ENCODE data around the gene MAP2K1.

Gene MAP2K1

GRCh38 chr15:66472176-66472999 is 85.7 kb downstream of the MAP2K1 start:
- H2AK5ac ChIP-seq (ENCODE audit: low read length, severe bottlenecking): peak overlapping the region; percentile 57
- no peaks in the 10 kb centered on the region for H3K27me3 ChIP-seq (ENCODE audit: control insufficient read depth in 1 of 2, insufficient read depth in 1 of 2, low read length in 2 of 2)
- H3K9ac ChIP-seq (ENCODE audit: low read length): peak overlapping the region; percentile 9
- H2BK15ac ChIP-seq (ENCODE audit: low read depth, poor library complexity, severe bottlenecking): no peak overlapping the region
- WGBS: 28% methylated on average over 4 of the region's 8 CpGs
- H2BK12ac ChIP-seq (ENCODE audit: low read length in 2 of 2): no peak overlapping the region
- peak overlapping the region in 1 of 2 experiments; percentile 25 for H3K4me3 ChIP-seq (ENCODE audit: insufficient read depth in 1 of 2, low read depth in 1 of 2, low read length in 2 of 2)
- H3K79me1 ChIP-seq (replicated peaks; ENCODE audit: low read length, poor library complexity, severe bottlenecking): peaks cover 23% of the 10 kb centered on the region
- peak; percentile 50 for DNase-seq
- peak overlapping the region; percentile 40 for H3K27ac ChIP-seq (ENCODE audit: low read length, poor library complexity, severe bottlenecking)
- no peak overlapping the region for H2BK5ac ChIP-seq (ENCODE audit: low read depth, low read length, poor library complexity, severe bottlenecking)
- no peak overlapping the region for H3K4ac ChIP-seq (ENCODE audit: low read depth in 1 of 2, low read length in 2 of 2)
- H4K91ac ChIP-seq (ENCODE audit: low read length): no peak overlapping the region
- H3K14ac ChIP-seq (ENCODE audit: low read length in 2 of 2): no peak overlapping the region
- peaks cover 0 to 6% of the 10 kb centered on the region in 2 experiments for H3K36me3 ChIP-seq (ENCODE audit: control insufficient read depth in 1 of 2, insufficient read depth in 2 of 2, low read depth in 1 of 2, low read length in 2 of 2)
- H3K4me2 ChIP-seq (ENCODE audit: low read length, poor library complexity, severe bottlenecking): no peak overlapping the region
- H2AFZ ChIP-seq (ENCODE audit: low read depth, low read length): no peak overlapping the region
- H3K9me3 ChIP-seq (ENCODE audit: control insufficient read depth, low read length): no peaks in the 10 kb centered on the region
- no peak overlapping the region for H3K18ac ChIP-seq (ENCODE audit: low read depth in 1 of 2, low read length in 2 of 2)
- no peak overlapping the region for H3K23ac ChIP-seq (ENCODE audit: low read length in 2 of 2)
- peak overlapping the region; percentile 16 for H4K8ac ChIP-seq (ENCODE audit: low read length)
- H3K4me1 ChIP-seq (ENCODE audit: control insufficient read depth, insufficient read depth, low read depth, low read length): peaks cover 7% of the 10 kb centered on the region
- no peak overlapping the region for H2BK120ac ChIP-seq (ENCODE audit: low read depth, low read length)

- Histone ChIP-seq H2BK120ac (ENCODE audit: low read depth, low read length) (no peak overlapping the region), H3K18ac (ENCODE audit: low read depth in 1 of 2, low read length in 2 of 2) (no peak overlapping the region), H3K27ac (ENCODE audit: low read length, poor library complexity, severe bottlenecking) (no peak overlapping the region), H3K9me3 (ENCODE audit: control insufficient read depth, low read length) (no peaks in the 10 kb centered on the region), H2BK12ac (ENCODE audit: low read length in 2 of 2) (no peak overlapping the region), H2BK15ac (ENCODE audit: low read depth, poor library complexity, severe bottlenecking) (no peak overlapping the region), H3K9ac (ENCODE audit: low read length) (no peak overlapping the region), H2AK5ac (ENCODE audit: low read length, severe bottlenecking) (peak overlapping the region; percentile 65), H3K4me2 (ENCODE audit: low read length, poor library complexity, severe bottlenecking) (no peak overlapping the region), H3K27me3 (ENCODE audit: control insufficient read depth in 1 of 2, insufficient read depth in 1 of 2, low read length in 2 of 2) (no peaks in the 10 kb centered on the region), H3K14ac (ENCODE audit: low read length in 2 of 2) (no peak overlapping the region), H3K36me3 (ENCODE audit: control insufficient read depth in 1 of 2, insufficient read depth in 2 of 2, low read depth in 1 of 2, low read length in 2 of 2) (peaks cover 6% of the 10 kb centered on the region in 2 experiments), H3K4me3 (ENCODE audit: insufficient read depth in 1 of 2, low read depth in 1 of 2, low read length in 2 of 2) (no peak overlapping the region), H3K4ac (ENCODE audit: low read depth in 1 of 2, low read length in 2 of 2) (no peak overlapping the region), H4K91ac (ENCODE audit: low read length) (no peak overlapping the region), H3K23ac (ENCODE audit: low read length in 2 of 2) (no peak overlapping the region), H4K8ac (ENCODE audit: low read length) (no peak overlapping the region), H2AFZ (ENCODE audit: low read depth, low read length) (no peak overlapping the region), H3K79me1 (replicated peaks; ENCODE audit: low read length, poor library complexity, severe bottlenecking) (peaks cover 32% of the 10 kb centered on the region), H2BK5ac (ENCODE audit: low read depth, low read length, poor library complexity, severe bottlenecking) (no peak overlapping the region), H3K4me1 (ENCODE audit: control insufficient read depth, insufficient read depth, low read depth, low read length) (peaks cover 7% of the 10 kb centered on the region)
- WGBS: 39% methylated on average over 2 of the region's 2 CpGs
- DNase-seq: no peak
Measured at GRCh38 chr15:66474135-66474534, 87.4 kb downstream of the MAP2K1 start.

- no peak overlapping the region for H3K4me3 ChIP-seq (ENCODE audit: insufficient read depth in 1 of 2, low read depth in 1 of 2, low read length in 2 of 2)
- no peaks in the 10 kb centered on the region for H3K9me3 ChIP-seq (ENCODE audit: control insufficient read depth, low read length)
- peaks cover 6% of the 10 kb centered on the region in 2 experiments for H3K36me3 ChIP-seq (ENCODE audit: control insufficient read depth in 1 of 2, insufficient read depth in 2 of 2, low read depth in 1 of 2, low read length in 2 of 2)
- no peak overlapping the region for H2BK15ac ChIP-seq (ENCODE audit: low read depth, poor library complexity, severe bottlenecking)
- no peak overlapping the region for H3K9ac ChIP-seq (ENCODE audit: low read length)
- H2AK5ac ChIP-seq (ENCODE audit: low read length, severe bottlenecking): no peak overlapping the region
- no peak overlapping the region for H2BK120ac ChIP-seq (ENCODE audit: low read depth, low read length)
- no peak overlapping the region for H3K14ac ChIP-seq (ENCODE audit: low read length in 2 of 2)
- no peak overlapping the region for H4K8ac ChIP-seq (ENCODE audit: low read length)
- H3K27ac ChIP-seq (ENCODE audit: low read length, poor library complexity, severe bottlenecking): no peak overlapping the region
- H3K79me1 ChIP-seq (replicated peaks; ENCODE audit: low read length, poor library complexity, severe bottlenecking): peaks cover 34% of the 10 kb centered on the region
- H2BK12ac ChIP-seq (ENCODE audit: low read length in 2 of 2): no peak overlapping the region
- WGBS: 87% methylated on average over 2 of the region's 3 CpGs
- no peak overlapping the region for H3K4ac ChIP-seq (ENCODE audit: low read depth in 1 of 2, low read length in 2 of 2)
- H2AFZ ChIP-seq (ENCODE audit: low read depth, low read length): no peak overlapping the region
- H3K4me2 ChIP-seq (ENCODE audit: low read length, poor library complexity, severe bottlenecking): no peak overlapping the region
- no peak overlapping the region for H3K18ac ChIP-seq (ENCODE audit: low read depth in 1 of 2, low read length in 2 of 2)
- H3K4me1 ChIP-seq (ENCODE audit: control insufficient read depth, insufficient read depth, low read depth, low read length): peaks cover 7% of the 10 kb centered on the region
- H4K91ac ChIP-seq (ENCODE audit: low read length): no peak overlapping the region
- H2BK5ac ChIP-seq (ENCODE audit: low read depth, low read length, poor library complexity, severe bottlenecking): no peak overlapping the region
- no peak overlapping the region for H3K23ac ChIP-seq (ENCODE audit: low read length in 2 of 2)
- no peak for DNase-seq
- H3K27me3 ChIP-seq (ENCODE audit: control insufficient read depth in 1 of 2, insufficient read depth in 1 of 2, low read length in 2 of 2): no peaks in the 10 kb centered on the region
Measured at GRCh38 chr15:66474963-66475362, 88.3 kb downstream of the MAP2K1 start.

- Histone ChIP-seq H2AFZ (ENCODE audit: low read depth, low read length) (no peak overlapping the region), H3K9ac (ENCODE audit: low read length) (no peak overlapping the region), H3K4me1 (ENCODE audit: control insufficient read depth, insufficient read depth, low read depth, low read length) (peaks cover 9% of the 10 kb centered on the region), H3K27me3 (ENCODE audit: control insufficient read depth in 1 of 2, insufficient read depth in 1 of 2, low read length in 2 of 2) (no peaks in the 10 kb centered on the region), H4K91ac (ENCODE audit: low read length) (no peak overlapping the region), H3K4ac (ENCODE audit: low read depth in 1 of 2, low read length in 2 of 2) (no peak overlapping the region), H4K8ac (ENCODE audit: low read length) (peak overlapping the region; percentile 9), H2BK120ac (ENCODE audit: low read depth, low read length) (no peak overlapping the region), H2BK12ac (ENCODE audit: low read length in 2 of 2) (no peak overlapping the region), H2AK5ac (ENCODE audit: low read length, severe bottlenecking) (no peak overlapping the region), H3K4me2 (ENCODE audit: low read length, poor library complexity, severe bottlenecking) (no peak overlapping the region), H3K23ac (ENCODE audit: low read length in 2 of 2) (no peak overlapping the region), H3K4me3 (ENCODE audit: insufficient read depth in 1 of 2, low read depth in 1 of 2, low read length in 2 of 2) (no peak overlapping the region), H3K27ac (ENCODE audit: low read length, poor library complexity, severe bottlenecking) (no peak overlapping the region), H3K9me3 (ENCODE audit: control insufficient read depth, low read length) (no peaks in the 10 kb centered on the region), H2BK15ac (ENCODE audit: low read depth, poor library complexity, severe bottlenecking) (no peak overlapping the region), H3K36me3 (ENCODE audit: control insufficient read depth in 1 of 2, insufficient read depth in 2 of 2, low read depth in 1 of 2, low read length in 2 of 2) (peaks cover 7 to 8% of the 10 kb centered on the region in 2 experiments), H3K14ac (ENCODE audit: low read length in 2 of 2) (no peak overlapping the region), H3K79me1 (replicated peaks; ENCODE audit: low read length, poor library complexity, severe bottlenecking) (peaks cover 31% of the 10 kb centered on the region), H2BK5ac (ENCODE audit: low read depth, low read length, poor library complexity, severe bottlenecking) (no peak overlapping the region), H3K18ac (ENCODE audit: low read depth in 1 of 2, low read length in 2 of 2) (no peak overlapping the region)
- no peak for DNase-seq
- 86% methylated on average over 3 of the region's 4 CpGs for WGBS
Measured at GRCh38 chr15:66476535-66476934, 89.8 kb downstream of the MAP2K1 start.

All from mesenchymal stem cell (in vitro differentiated cells and primary cell).